ENCODE measurements around the gene MEGF11. TPM values are rescaled to one million over a fixed set of nuclear protein-coding genes. Genes with fewer than 3 reads are reported as not detected.
"Not testable (repeated sequence)": the region's sequence is repeated elsewhere in the genome, so short reads cannot be mapped to it uniquely, and the experiment has no call there.

Gene MEGF11
- total RNA-seq, 4 donors from 2014 or later, result 0.23 to 0.33 TPM; not detected in 2

DNA sequence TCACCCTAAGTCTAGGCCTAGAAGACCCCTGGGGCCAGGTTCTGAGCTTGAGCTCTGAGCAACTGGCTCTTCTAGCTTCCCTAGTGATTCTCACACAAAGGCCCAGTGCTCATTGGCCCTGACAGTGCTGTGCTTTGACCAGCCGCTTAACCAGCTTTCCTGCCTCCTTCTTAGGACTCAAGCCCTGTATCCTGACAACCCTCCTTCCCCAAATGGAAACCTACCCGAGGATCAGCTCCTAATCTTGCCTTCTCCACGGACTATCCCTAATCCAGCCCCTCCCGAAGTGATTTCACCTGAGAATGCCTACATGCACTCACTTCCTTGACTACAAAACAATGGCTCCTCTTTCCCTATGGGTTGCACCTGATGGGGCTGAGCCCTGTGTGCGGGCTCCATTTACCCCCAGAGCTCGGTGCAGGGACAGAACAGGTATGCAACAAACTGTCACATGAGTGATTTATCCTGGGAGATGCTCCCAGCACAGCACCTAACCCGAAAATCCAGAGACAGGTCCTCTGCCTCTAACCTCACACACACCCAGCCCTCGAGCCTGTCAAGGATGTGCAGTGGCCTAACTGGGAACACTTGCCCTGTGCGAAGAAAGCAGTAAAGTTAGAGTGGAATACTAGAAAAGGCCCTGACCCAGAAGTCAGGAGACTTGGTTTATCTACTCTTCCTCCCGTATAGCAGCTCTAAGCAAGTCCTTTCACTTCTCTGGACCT, 2.3 kb downstream of the MEGF11 start:
- intact Hi-C loops (cut with DNase I), result loop anchor here (5.0 kb wide), 1 partner anchor 36 kb away; no protein-coding TSS in a partner anchor

DNA sequence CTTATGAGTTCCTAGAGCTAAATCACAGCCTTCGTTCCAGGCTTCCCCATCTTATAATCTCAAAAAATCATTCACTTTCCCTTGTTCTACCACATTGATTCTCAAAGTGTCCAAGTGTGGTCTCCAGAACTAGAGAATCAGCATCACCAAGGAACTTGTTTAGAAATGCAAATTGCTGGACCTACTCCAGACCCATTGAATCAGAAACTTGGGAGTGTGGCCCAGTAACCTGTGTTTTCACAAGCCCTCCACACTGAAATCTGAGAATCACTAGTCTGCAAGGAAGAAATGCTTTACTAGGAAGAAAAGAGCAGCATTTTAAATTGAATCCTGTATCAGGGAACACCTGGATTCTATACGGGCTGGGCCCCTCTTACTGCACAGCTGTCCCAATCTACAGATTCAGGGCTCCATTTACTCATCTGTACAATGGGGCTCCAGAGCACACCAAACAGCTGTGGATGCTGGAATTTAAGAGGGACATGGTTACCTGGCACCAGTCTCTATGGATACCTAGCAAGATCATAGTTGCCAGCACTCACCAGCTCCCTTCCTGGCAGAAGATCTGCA, 3.9 kb downstream of the MEGF11 start:
- 87% methylated on average over 1 of the region's 2 CpGs for WGBS
- Histone ChIP-seq H3K4me1 (peaks cover 27 to 32% (median 32%) of the 10 kb centered on the region in 4 donors), H3K36me3 (no peaks in the 10 kb centered on the region), H3K27ac (replicated peaks in 1 of 4) (no peak overlapping the region), H3K4me3 (no peak overlapping the region), H3K9me3 (no peaks in the 10 kb centered on the region), H3K27me3 (peaks cover 0 to 75% (median 21%) of the 10 kb centered on the region in 4 donors)
- no peak for DNase-seq (ENCODE audit: extremely low spot score)
- no peak for TF ChIP-seq EP300 (IDR thresholded peaks at IDR 0.05)
- intact Hi-C loops (cut with DNase I), result loop anchor here (5.0 kb wide), 1 partner anchor 38 kb away; no protein-coding TSS in a partner anchor

More for the DNA sequence above, 2.3 kb downstream of the MEGF11 start:
- peaks cover 0 to 76% (median 34%) of the 10 kb centered on the region in 4 donors for H3K27me3 ChIP-seq
- H3K27ac ChIP-seq (replicated peaks in 1 of 4), result no peak overlapping the region
- DNase-seq (ENCODE audit: extremely low spot score), result no peak
- H3K4me3 ChIP-seq, result no peak overlapping the region
- peaks cover 27 to 35% (median 33%) of the 10 kb centered on the region in 4 donors for H3K4me1 ChIP-seq
- no peak for TF ChIP-seq POLR2AphosphoS5 (IDR thresholded peaks at IDR 0.05)
- TF ChIP-seq POLR2A (IDR thresholded peaks at IDR 0.05; ENCODE audit: low read depth), result no peak
- no peak for TF ChIP-seq EP300 (IDR thresholded peaks at IDR 0.05)
- TF ChIP-seq, protein P1, sequence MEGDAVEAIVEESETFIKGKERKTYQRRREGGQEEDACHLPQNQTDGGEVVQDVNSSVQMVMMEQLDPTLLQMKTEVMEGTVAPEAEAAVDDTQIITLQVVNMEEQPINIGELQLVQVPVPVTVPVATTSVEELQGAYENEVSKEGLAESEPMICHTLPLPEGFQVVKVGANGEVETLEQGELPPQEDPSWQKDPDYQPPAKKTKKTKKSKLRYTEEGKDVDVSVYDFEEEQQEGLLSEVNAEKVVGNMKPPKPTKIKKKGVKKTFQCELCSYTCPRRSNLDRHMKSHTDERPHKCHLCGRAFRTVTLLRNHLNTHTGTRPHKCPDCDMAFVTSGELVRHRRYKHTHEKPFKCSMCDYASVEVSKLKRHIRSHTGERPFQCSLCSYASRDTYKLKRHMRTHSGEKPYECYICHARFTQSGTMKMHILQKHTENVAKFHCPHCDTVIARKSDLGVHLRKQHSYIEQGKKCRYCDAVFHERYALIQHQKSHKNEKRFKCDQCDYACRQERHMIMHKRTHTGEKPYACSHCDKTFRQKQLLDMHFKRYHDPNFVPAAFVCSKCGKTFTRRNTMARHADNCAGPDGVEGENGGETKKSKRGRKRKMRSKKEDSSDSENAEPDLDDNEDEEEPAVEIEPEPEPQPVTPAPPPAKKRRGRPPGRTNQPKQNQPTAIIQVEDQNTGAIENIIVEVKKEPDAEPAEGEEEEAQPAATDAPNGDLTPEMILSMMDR (IDR thresholded peaks at IDR 0.05), result no peak
- no peaks in the 10 kb centered on the region for H3K36me3 ChIP-seq
- WGBS, result 81% methylated on average over 10 of the region's 10 CpGs
- no peaks in the 10 kb centered on the region for H3K9me3 ChIP-seq

DNA sequence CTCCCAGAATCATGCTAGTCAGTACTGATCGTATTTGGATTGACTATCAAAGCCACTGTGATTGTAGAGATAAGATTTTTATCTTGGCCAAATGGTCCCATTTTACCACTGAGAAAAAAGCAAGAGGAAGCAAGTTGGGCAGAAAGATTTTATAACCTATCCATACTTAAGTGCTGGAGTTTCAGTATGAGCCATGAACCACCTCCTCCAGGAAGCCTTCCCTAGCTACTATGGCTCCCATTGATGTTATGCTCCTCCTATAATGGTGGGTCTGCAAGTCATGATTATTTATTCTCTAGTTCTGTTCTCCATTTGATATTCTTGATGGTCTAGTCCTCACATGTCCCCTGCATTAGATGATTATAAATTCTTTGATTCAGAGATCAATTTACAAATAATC, 6.6 kb downstream of the MEGF11 start:
- H3K36me3 ChIP-seq, result no peaks in the 10 kb centered on the region
- no peak overlapping the region for H3K4me3 ChIP-seq
- intact Hi-C loops (cut with DNase I), result no loop called here
- no peak for DNase-seq (ENCODE audit: extremely low spot score)
- H3K27me3 ChIP-seq, result peaks cover 0 to 65% (median 6%) of the 10 kb centered on the region in 4 donors
- WGBS, result 82% methylated on average over 1 of the region's 1 CpG
- TF ChIP-seq, protein P1 (IDR thresholded peaks at IDR 0.05), result no peak
- TF ChIP-seq EP300 (IDR thresholded peaks at IDR 0.05), result no peak
- no peak for TF ChIP-seq POLR2A (IDR thresholded peaks at IDR 0.05; ENCODE audit: low read depth)
- no peak for TF ChIP-seq POLR2AphosphoS5 (IDR thresholded peaks at IDR 0.05)
- H3K4me1 ChIP-seq, result peaks cover 4 to 5% (median 4%) of the 10 kb centered on the region in 4 donors
- H3K9me3 ChIP-seq, result no peaks in the 10 kb centered on the region
- H3K27ac ChIP-seq (replicated peaks in 1 of 4), result no peak overlapping the region

DNA sequence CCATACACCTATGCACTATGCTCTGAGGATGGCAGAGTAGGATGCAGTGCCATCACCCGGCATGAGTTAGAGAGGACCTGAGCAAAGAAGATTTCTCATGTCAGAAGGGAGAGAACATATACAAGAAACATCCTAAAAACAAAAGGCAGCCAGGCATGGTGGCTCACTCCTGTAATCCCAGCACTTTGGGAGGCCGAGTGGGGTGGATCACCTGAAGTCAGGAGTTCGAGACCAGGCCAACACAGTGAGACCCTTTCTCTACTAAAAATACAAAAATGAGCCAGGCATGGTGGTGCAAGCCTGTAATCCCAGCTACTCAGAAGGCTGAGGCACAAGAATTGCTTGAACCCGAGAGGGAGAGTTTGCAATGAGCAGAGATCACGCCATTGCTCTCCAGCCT, 7.7 kb downstream of the MEGF11 start:
- H3K4me3 ChIP-seq; intact Hi-C loops (cut with DNase I); H3K4me1 ChIP-seq; H3K27ac ChIP-seq (replicated peaks in 1 of 4); H3K9me3 ChIP-seq; DNase-seq (ENCODE audit: extremely low spot score); H3K36me3 ChIP-seq: not testable (repeated sequence)
- 79% methylated on average over 5 of the region's 5 CpGs for WGBS
- H3K27me3 ChIP-seq, result peaks cover 0 to 62% (median 0%) of the 10 kb centered on the region in 4 donors

DNA sequence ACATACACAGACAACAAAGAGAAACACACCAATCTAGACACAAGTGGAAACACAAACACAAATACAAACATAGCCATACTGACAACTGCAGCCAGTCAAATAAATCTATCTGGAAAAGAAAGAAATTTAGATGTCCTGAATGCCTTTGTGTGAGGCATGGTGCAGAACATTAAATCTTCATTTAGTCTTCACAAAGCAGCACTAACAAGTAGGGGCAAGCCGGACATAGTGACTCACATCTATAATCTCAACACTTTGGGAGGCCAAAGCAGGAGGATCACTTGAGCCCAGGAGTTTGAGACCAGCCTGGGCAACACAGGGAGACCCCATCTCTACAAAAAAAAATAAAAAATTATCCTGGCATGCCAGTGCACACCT, 11.7 kb downstream of the MEGF11 start:
- 53% methylated on average over 1 of the region's 1 CpG for WGBS
- H3K27ac ChIP-seq (replicated peaks in 1 of 4), result no peak overlapping the region
- no peak for DNase-seq (ENCODE audit: extremely low spot score)
- H3K36me3 ChIP-seq, result no peaks in the 10 kb centered on the region
- TF ChIP-seq POLR2A (IDR thresholded peaks at IDR 0.05; ENCODE audit: low read depth) (no peak), EP300 (IDR thresholded peaks at IDR 0.05) (no peak), POLR2AphosphoS5 (IDR thresholded peaks at IDR 0.05) (no peak)
- TF ChIP-seq, protein P1 (IDR thresholded peaks at IDR 0.05), result no peak
- H3K4me1 ChIP-seq, result no peaks in the 10 kb centered on the region
- no peaks in the 10 kb centered on the region for H3K9me3 ChIP-seq
- no peak overlapping the region for H3K4me3 ChIP-seq
- intact Hi-C loops (cut with DNase I), result no loop called here
- peaks cover 0 to 53% (median 0%) of the 10 kb centered on the region in 4 donors for H3K27me3 ChIP-seq
